GM12864 (cell line): ENCODE measurements around the gene HERC6.
"Not testable (repeated sequence)": the region's sequence is repeated elsewhere in the genome, so short reads cannot be mapped to it uniquely, and the experiment has no call there.

ENCODE experiments used
- DNase-seq: peaks from one replicate; pipeline ENCODE4 v3.0.0-alpha.2; 2011; ENCODE audit warnings: low read depth
- H3K4me3 ChIP-seq: 2 replicates; pipeline ENCODE4 v1.5.1; 2011; ENCODE audit warnings: mild to moderate bottlenecking, low read depth, low read length, control low read depth
- CTCF ChIP-seq: IDR thresholded peaks from 2 replicates; pipeline ENCODE4 v1.5.1; 2011; ENCODE audit warnings: low read depth, mild to moderate bottlenecking, moderate library complexity, low read length, control low read depth, inconsistent platforms; ENCODE audit errors: missing control alignments

Gene HERC6

DNA sequence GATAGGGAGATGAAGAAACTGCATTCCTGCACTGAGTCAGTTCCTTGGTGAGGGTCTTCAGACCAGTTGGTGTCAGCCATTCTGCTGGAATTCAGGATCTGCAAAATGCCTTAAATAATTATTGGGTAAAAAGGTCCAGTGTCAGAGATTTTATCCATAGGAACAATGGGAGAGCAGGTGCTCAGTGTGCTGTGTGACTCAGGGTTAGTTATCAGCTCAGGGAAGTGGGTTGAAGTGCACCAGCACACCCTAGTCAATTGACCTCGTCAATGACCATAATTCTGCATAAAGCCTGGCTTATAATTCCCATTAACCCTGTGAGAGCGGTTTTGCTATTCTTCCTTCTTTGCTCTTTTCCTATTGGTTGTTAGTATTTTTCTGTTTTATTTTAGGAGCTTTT, 37.3 kb downstream of the HERC6 start:
- TF ChIP-seq CTCF, result no peak
- DNase-seq, result no peak
- no peak overlapping the region for H3K4me3 ChIP-seq

GRCh38 chr4:88418411-88418810, 39.8 kb downstream of the HERC6 start:
- H3K4me3 ChIP-seq, result no peak overlapping the region
- no peak for TF ChIP-seq CTCF
- no peak for DNase-seq

- no peak for DNase-seq
- H3K4me3 ChIP-seq, result no peak overlapping the region
- TF ChIP-seq CTCF, result no peak
Observed at GRCh38 chr4:88419874-88420273, 41.2 kb downstream of the HERC6 start.

DNA sequence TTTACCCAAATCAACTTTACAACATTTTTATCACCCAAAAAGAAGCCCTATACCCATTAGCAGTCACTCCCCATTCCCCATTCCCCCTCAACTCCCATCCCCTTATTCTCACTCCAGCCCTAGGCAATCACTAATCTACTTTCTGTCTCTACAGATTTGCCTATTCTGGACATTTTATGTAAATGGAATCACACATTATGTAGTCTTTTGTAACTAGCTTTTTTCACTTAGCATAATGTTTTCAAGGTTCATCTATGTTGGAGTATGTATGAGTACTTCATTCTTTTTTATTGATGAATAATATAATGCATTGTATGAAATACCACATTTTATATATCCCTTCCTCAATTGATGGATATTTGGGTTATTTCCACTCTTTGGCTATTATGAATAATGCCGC, 42.2 kb downstream of the HERC6 start:
- no peak overlapping the region for H3K4me3 ChIP-seq
- no peak for DNase-seq
- TF ChIP-seq CTCF, result no peak

GRCh38 chr4:88422403-88422802, 43.8 kb downstream of the HERC6 start:
- no peak for TF ChIP-seq CTCF
- DNase-seq, result no peak
- H3K4me3 ChIP-seq, result no peak overlapping the region

DNA sequence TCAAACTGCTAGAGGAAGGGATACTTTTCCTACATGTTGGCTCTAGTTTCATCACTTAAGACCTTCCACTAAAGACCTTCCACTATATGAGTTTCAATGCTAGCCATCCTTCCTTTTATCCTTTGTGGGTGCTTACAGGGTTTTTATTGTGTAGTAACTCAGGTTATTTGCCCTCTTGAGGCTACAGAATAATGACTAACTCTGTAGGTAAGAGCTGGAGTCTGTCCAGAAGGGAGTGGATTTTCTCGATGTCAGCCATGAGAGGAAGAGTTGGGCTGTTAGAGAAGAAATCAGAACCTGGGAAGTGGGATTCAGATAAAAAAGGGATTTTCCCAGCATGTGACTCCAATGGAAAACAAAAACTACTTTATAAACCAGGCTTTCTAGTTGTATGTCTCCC, 50.7 kb downstream of the HERC6 start:
- no peak for TF ChIP-seq CTCF
- no peak for DNase-seq
- no peak overlapping the region for H3K4me3 ChIP-seq

DNA sequence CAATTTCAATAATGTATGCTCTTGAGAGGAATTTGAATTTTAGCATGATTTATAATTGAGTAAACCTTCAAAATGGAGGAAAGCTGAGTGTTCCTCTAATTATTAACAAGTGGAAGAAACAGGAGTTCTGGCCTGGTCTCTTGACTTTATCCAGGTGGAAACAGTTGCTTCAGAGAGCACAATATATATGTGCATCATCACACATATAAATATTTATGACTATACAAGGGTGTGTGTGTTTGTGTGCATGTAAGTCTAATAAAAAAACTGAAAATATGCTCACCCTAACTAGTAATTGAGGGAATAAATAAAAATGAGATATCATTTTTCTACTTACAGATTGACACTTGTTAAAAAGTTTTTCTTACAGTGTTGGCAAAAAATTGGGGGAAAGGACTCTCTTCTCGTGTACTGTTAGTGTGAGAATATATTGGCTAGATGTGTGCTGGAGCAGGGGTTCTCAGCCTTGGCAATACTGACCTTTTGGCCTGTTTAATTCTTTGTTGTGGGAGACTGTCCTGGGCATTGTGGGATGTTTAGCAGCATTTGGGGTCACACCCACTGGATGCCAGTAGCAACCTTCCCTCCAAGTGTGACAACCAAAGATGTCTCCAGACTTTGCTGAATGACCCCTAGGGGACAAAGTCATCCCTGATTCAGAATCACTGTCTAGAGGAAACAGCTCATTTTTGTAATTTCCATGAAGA, 57.5 kb downstream of the HERC6 start:
- no peak for TF ChIP-seq CTCF
- no peak for DNase-seq
- H3K4me3 ChIP-seq, result no peak overlapping the region

- DNase-seq, H3K4me3 ChIP-seq: not testable (repeated sequence)
Observed at GRCh38 chr4:88437873-88438272, 59.2 kb downstream of the HERC6 start.
